ENCODE measurements around the gene SRD5A3. TPM values are rescaled to one million over a fixed set of nuclear protein-coding genes. Genes with fewer than 3 reads are reported as not detected.
"Not testable (repeated sequence)": the region's sequence is repeated elsewhere in the genome, so short reads cannot be mapped to it uniquely, and the experiment has no call there.

The SRD5A3 gene
- polyA plus RNA-seq, 1 donor from 2014 or later, result 6.2 TPM

GRCh38 chr4:55358668-55359067 is 12.6 kb downstream of the SRD5A3 start:
- H3K79me2 ChIP-seq (replicated peaks; ENCODE audit: insufficient read depth, low read length), result no peaks in the 10 kb centered on the region
- no peak overlapping the region for H3K9ac ChIP-seq (ENCODE audit: low read length)
- H3K36me3 ChIP-seq (ENCODE audit: insufficient read depth, low read length), result no peaks in the 10 kb centered on the region
- H2AFZ ChIP-seq (ENCODE audit: low read depth, low read length), result no peak overlapping the region
- no peaks in the 10 kb centered on the region for H3F3A ChIP-seq (ENCODE audit: insufficient read depth, low read length, poor library complexity, severe bottlenecking)
- H3K9me3 ChIP-seq (ENCODE audit: low read length), result no peaks in the 10 kb centered on the region
- no peaks in the 10 kb centered on the region for H3K27me3 ChIP-seq (ENCODE audit: insufficient read depth, low read depth, low read length)
- H3K27ac ChIP-seq (ENCODE audit: low read length), result no peak overlapping the region
- no peak overlapping the region for H3K4me3 ChIP-seq (ENCODE audit: low read length)
- TF ChIP-seq POLR2AphosphoS5 (IDR thresholded peaks at IDR 0.05) (no peak), TAF1 (IDR thresholded peaks at IDR 0.05; ENCODE audit: low read depth) (no peak), EP300 (conservative IDR thresholded peaks at IDR 0.05; ENCODE audit: poor library complexity, severe bottlenecking) (no peak), CTCF (IDR thresholded peaks at IDR 0.05; ENCODE audit: poor library complexity, severe bottlenecking) (no peak), MXI1 (conservative IDR thresholded peaks at IDR 0.05; ENCODE audit: poor library complexity, severe bottlenecking) (no peak), REST (IDR thresholded peaks at IDR 0.05; ENCODE audit: borderline replicate concordance) (no peak), EZH2 (IDR thresholded peaks at IDR 0.05; ENCODE audit: borderline replicate concordance, insufficient read depth, low read length, poor library complexity, severe bottlenecking) (no peak), SMC3 (conservative IDR thresholded peaks at IDR 0.05; ENCODE audit: poor library complexity) (no peak), RAD21 (conservative IDR thresholded peaks at IDR 0.05) (no peak)
- H4K20me1 ChIP-seq (ENCODE audit: insufficient read depth), result no peaks in the 10 kb centered on the region
- H3K4me2 ChIP-seq (ENCODE audit: low read length), result no peak overlapping the region
- H3K9me2 ChIP-seq (ENCODE audit: insufficient read depth, low read length), result no peaks in the 10 kb centered on the region

- Histone ChIP-seq H3K9ac (ENCODE audit: low read length) (no peak overlapping the region), H4K20me1 (ENCODE audit: insufficient read depth) (no peaks in the 10 kb centered on the region), H3K4me2 (ENCODE audit: low read length) (no peak overlapping the region), H3K27ac (ENCODE audit: low read length) (no peak overlapping the region), H2AFZ (ENCODE audit: low read depth, low read length) (no peak overlapping the region), H3K36me3 (ENCODE audit: insufficient read depth, low read length) (no peaks in the 10 kb centered on the region), H3F3A (ENCODE audit: insufficient read depth, low read length, poor library complexity, severe bottlenecking) (no peaks in the 10 kb centered on the region), H3K27me3 (ENCODE audit: insufficient read depth, low read depth, low read length) (no peaks in the 10 kb centered on the region), H3K4me3 (ENCODE audit: low read length) (no peak overlapping the region), H3K9me3 (ENCODE audit: low read length) (no peaks in the 10 kb centered on the region), H3K9me2 (ENCODE audit: insufficient read depth, low read length) (no peaks in the 10 kb centered on the region), H3K79me2 (replicated peaks; ENCODE audit: insufficient read depth, low read length) (no peaks in the 10 kb centered on the region)
- TF ChIP-seq EZH2 (IDR thresholded peaks at IDR 0.05; ENCODE audit: borderline replicate concordance, insufficient read depth, low read length, poor library complexity, severe bottlenecking), result no peak
- TF ChIP-seq TAF1 (IDR thresholded peaks at IDR 0.05; ENCODE audit: low read depth), result no peak
- no peak for TF ChIP-seq RAD21 (conservative IDR thresholded peaks at IDR 0.05)
- TF ChIP-seq REST (IDR thresholded peaks at IDR 0.05; ENCODE audit: borderline replicate concordance), result no peak
- no peak for TF ChIP-seq SMC3 (conservative IDR thresholded peaks at IDR 0.05; ENCODE audit: poor library complexity)
- no peak for TF ChIP-seq EP300 (conservative IDR thresholded peaks at IDR 0.05; ENCODE audit: poor library complexity, severe bottlenecking)
- TF ChIP-seq CTCF (IDR thresholded peaks at IDR 0.05; ENCODE audit: poor library complexity, severe bottlenecking), result no peak
- no peak for TF ChIP-seq MXI1 (conservative IDR thresholded peaks at IDR 0.05; ENCODE audit: poor library complexity, severe bottlenecking)
- no peak for TF ChIP-seq POLR2AphosphoS5 (IDR thresholded peaks at IDR 0.05)
Observed at GRCh38 chr4:55359397-55359916, 13.4 kb downstream of the SRD5A3 start.

- not testable (repeated sequence) for H3K4me2 ChIP-seq (ENCODE audit: low read length); H4K20me1 ChIP-seq (ENCODE audit: insufficient read depth); H3K9ac ChIP-seq (ENCODE audit: low read length); H3K27ac ChIP-seq (ENCODE audit: low read length); H3K4me3 ChIP-seq (ENCODE audit: low read length); H3F3A ChIP-seq (ENCODE audit: insufficient read depth, low read length, poor library complexity, severe bottlenecking); H3K27me3 ChIP-seq (ENCODE audit: insufficient read depth, low read depth, low read length); H3K9me3 ChIP-seq (ENCODE audit: low read length); H2AFZ ChIP-seq (ENCODE audit: low read depth, low read length); H3K79me2 ChIP-seq (replicated peaks; ENCODE audit: insufficient read depth, low read length); H3K9me2 ChIP-seq (ENCODE audit: insufficient read depth, low read length); H3K36me3 ChIP-seq (ENCODE audit: insufficient read depth, low read length)
Observed at GRCh38 chr4:55362938-55363337, 16.9 kb downstream of the SRD5A3 start.
